Measurements from ENCODE around the gene SPSB4.
A peak's percentile ranks its signal among the peaks of the same experiment; 100 is the strongest.

The SPSB4 gene

GRCh38 chr3:141076797-141077571, 25.8 kb downstream of the SPSB4 start:
- DNase-seq: peak; percentile 27

GRCh38 chr3:141077631-141078030, 26.5 kb downstream of the SPSB4 start:
- no peak for DNase-seq

- no peak for DNase-seq
Measured at GRCh38 chr3:141078200-141078599, 27.1 kb downstream of the SPSB4 start.

- DNase-seq: no peak
Measured at GRCh38 chr3:141080431-141080830, 29.3 kb downstream of the SPSB4 start.

- DNase-seq: no peak
Measured at GRCh38 chr3:141081141-141081795, 30.1 kb downstream of the SPSB4 start.

- no peak for DNase-seq
Measured at GRCh38 chr3:141082064-141082463, 30.9 kb downstream of the SPSB4 start.

GRCh38 chr3:141083226-141083625, 32.1 kb downstream of the SPSB4 start:
- no peak for DNase-seq

- DNase-seq: no peak
Measured at GRCh38 chr3:141083836-141084649, 32.9 kb downstream of the SPSB4 start.

- no peak for DNase-seq
Measured at GRCh38 chr3:141085343-141086070, 34.4 kb downstream of the SPSB4 start.

GRCh38 chr3:141086188-141086587, 35.0 kb downstream of the SPSB4 start:
- no peak for DNase-seq

GRCh38 chr3:141087076-141087777, 36.1 kb downstream of the SPSB4 start:
- DNase-seq: no peak

GRCh38 chr3:141087778-141088130, 36.6 kb downstream of the SPSB4 start:
- no peak for DNase-seq

- DNase-seq: no peak
Measured at GRCh38 chr3:141089339-141090152, 38.4 kb downstream of the SPSB4 start.

- no peak for DNase-seq
Measured at GRCh38 chr3:141091426-141091825, 40.3 kb downstream of the SPSB4 start.

GRCh38 chr3:141092663-141093062, 41.5 kb downstream of the SPSB4 start:
- no peak for DNase-seq

- no peak for DNase-seq
Measured at GRCh38 chr3:141093397-141093796, 42.2 kb downstream of the SPSB4 start.

- DNase-seq: no peak
Measured at GRCh38 chr3:141093971-141094684, 43.0 kb downstream of the SPSB4 start.

- no peak for DNase-seq
Measured at GRCh38 chr3:141094790-141095545, 43.8 kb downstream of the SPSB4 start.

GRCh38 chr3:141095546-141095937, 44.4 kb downstream of the SPSB4 start:
- DNase-seq: no peak

- DNase-seq: no peak
Measured at GRCh38 chr3:141096164-141096563, 45.0 kb downstream of the SPSB4 start.

Data from CD4-positive, alpha-beta T cell treated with Interleukin-15 for 1 hour (primary cell).